Endothelial cell of umbilical vein (primary cell): ENCODE measurements around the gene CLSTN2. TPM values are rescaled to one million over a fixed set of nuclear protein-coding genes. Genes with fewer than 3 reads are reported as not detected.

Experiments used
- BruUV-seq: library from RNA; stranded (reverse); fragments of 400-500 nt; replicated peaks from 2 replicates; lab custom pipeline; 2021; lab: Mats Ljungman, UMichigan
- CTCF ChIA-PET: fragments of 300-600, 350-600 bp; sonication (Branson Sonifier 250); formaldehyde crosslinking; loops from one replicate; lab custom pipeline; 2021; ENCODE audit warnings: antibody characterized with exemption, inconsistent platforms; lab: Charles Lee
- POLR2A ChIA-PET: fragments of 300-600, 350-600 bp; sonication (Branson Sonifier 250); formaldehyde crosslinking; loops from one replicate; lab custom pipeline; 2021; ENCODE audit warnings: antibody characterized with exemption, inconsistent platforms; lab: Charles Lee
- DNase-seq: peaks from one replicate; pipeline ENCODE4 v3.0.0-alpha.2; 2011; ENCODE audit warnings: low read depth, low spot score
- FAIRE-seq: peaks from 2 replicates; lab custom pipeline; 2011; peaks lifted over from hg19 to GRCh38; lab: Jason Lieb, UNC
- H2AFZ ChIP-seq: 2 replicates; pipeline ENCODE4 v1.6.0; 2012; ENCODE audit warnings: low read depth, low read length, control low read depth, inconsistent platforms
- H3K27ac ChIP-seq: 2 replicates; pipeline ENCODE4 v1.5.1; 2011; ENCODE audit warnings: low read depth, mild to moderate bottlenecking, control low read depth, low read length, moderate library complexity; ENCODE audit not compliant: insufficient read depth
- H3K27me3 ChIP-seq, 2 experiments: 2 replicates each; pipeline versions ENCODE4 v1.6.0 to v1.6.1; 2011; ENCODE audit warnings: low read length in 2 of 2, mixed read lengths in 1 of 2; ENCODE audit not compliant: control insufficient read depth in 2 of 2, insufficient read depth in 2 of 2
- H3K36me3 ChIP-seq, 2 experiments: 2 replicates in 1 of 2; 3 replicates in 1 of 2; pipeline ENCODE4 v1.5.1; 2011; ENCODE audit warnings: low read length in 2 of 2, mild to moderate bottlenecking in 1 of 2, moderate library complexity in 1 of 2; ENCODE audit not compliant: control insufficient read depth in 2 of 2, insufficient read depth in 2 of 2; ENCODE audit errors: extremely low read depth in 1 of 2
- H3K4me1 ChIP-seq: 3 replicates; pipeline ENCODE4 v1.5.1; 2011; ENCODE audit warnings: mild to moderate bottlenecking, low read length; ENCODE audit not compliant: control insufficient read depth, insufficient read depth; ENCODE audit errors: extremely low read depth
- H3K4me2 ChIP-seq: 2 replicates; pipeline ENCODE4 v1.6.1; 2011; ENCODE audit warnings: low read length, control low read depth, mixed read lengths; ENCODE audit not compliant: insufficient read depth
- H3K4me3 ChIP-seq, 3 experiments: fragments of 200-600 bp in 1 of 3; sonication (generic), shearing (Covaris generic) in 1 of 3; replicated peaks in 1 of 3; 2 replicates each; pipeline ENCODE4 v1.5.1; 2011 to 2016; ENCODE audit warnings: control low read depth in 3 of 3, low read length in 3 of 3, mild to moderate bottlenecking in 2 of 3, inconsistent platforms in 1 of 3, low read depth in 1 of 3, moderate library complexity in 1 of 3; ENCODE audit not compliant: insufficient read depth in 1 of 3
- H3K79me2 ChIP-seq: 2 replicates; pipeline ENCODE4 v1.6.0; 2012; ENCODE audit warnings: low read length, inconsistent platforms; ENCODE audit not compliant: control insufficient read depth, insufficient read depth
- H3K9ac ChIP-seq: replicated peaks from 2 replicates; pipeline ENCODE3; 2011; ENCODE audit warnings: low read length, control low read depth; ENCODE audit not compliant: insufficient read depth; ENCODE audit errors: extremely low read depth
- H3K9me1 ChIP-seq: replicated peaks from 3 replicates; pipeline ENCODE4 v1.6.0; 2011; ENCODE audit warnings: mild to moderate bottlenecking, low read length; ENCODE audit not compliant: control insufficient read depth, insufficient read depth; ENCODE audit errors: extremely low read depth
- H3K9me3 ChIP-seq: replicated peaks from 2 replicates; pipeline ENCODE4 v1.5.1; 2012; ENCODE audit warnings: low read length, inconsistent platforms; ENCODE audit not compliant: control insufficient read depth, insufficient read depth
- H4K20me1 ChIP-seq: replicated peaks from 2 replicates; pipeline ENCODE3; 2011; ENCODE audit warnings: mild to moderate bottlenecking, low read length; ENCODE audit not compliant: control insufficient read depth, insufficient read depth; ENCODE audit errors: extremely low read depth
- EZH2 ChIP-seq: IDR thresholded peaks from 2 replicates; pipeline ENCODE4 v1.6.1; 2012; ENCODE audit warnings: borderline replicate concordance, low read depth, mild to moderate bottlenecking, moderate library complexity, low read length, inconsistent platforms; ENCODE audit not compliant: severe bottlenecking
- FOS ChIP-seq: IDR thresholded peaks from 2 replicates; pipeline ENCODE4 v1.6.1; 2011; ENCODE audit warnings: mild to moderate bottlenecking, low read length, moderate library complexity, borderline replicate concordance; ENCODE audit not compliant: insufficient read depth
- GATA2 ChIP-seq: IDR thresholded peaks from 2 replicates; pipeline ENCODE4 v1.7.0; 2011; ENCODE audit warnings: low read depth, mild to moderate bottlenecking, moderate library complexity, mixed read lengths, low read length; ENCODE audit not compliant: insufficient read length, insufficient read depth
- JUN ChIP-seq: IDR thresholded peaks from 2 replicates; pipeline ENCODE4 v1.6.1; 2011; ENCODE audit warnings: borderline replicate concordance, low read depth; ENCODE audit not compliant: insufficient read length, insufficient read depth
- MYC ChIP-seq: IDR thresholded peaks from one replicate; pipeline ENCODE4 v1.6.1; 2011; ENCODE audit warnings: mild to moderate bottlenecking, low read depth, low read length
- POLR2A ChIP-seq: IDR thresholded peaks from 2 replicates; pipeline ENCODE4 v1.6.1; 2012; ENCODE audit warnings: low read depth, mild to moderate bottlenecking, control low read depth, low read length
- POLR2AphosphoS5 ChIP-seq: IDR thresholded peaks from 2 replicates; pipeline ENCODE4 v1.6.1; 2012; ENCODE audit warnings: low read depth, mild to moderate bottlenecking, control low read depth, low read length, moderate library complexity; ENCODE audit not compliant: insufficient read depth
- dilution Hi-C: fragments of 300-500 bp; cut with MboI; formaldehyde crosslinking; loops from one replicate; pipeline ENCODE4 v1.15.0; 2019; ENCODE audit warnings: low sequenced_read_pairs; ENCODE audit not compliant: extremely low pct_ligation_motif_present
- intact Hi-C: fragments of 100-400 bp; cut with micrococcal nuclease; formaldehyde crosslinking; loops from one replicate; pipeline ENCODE4 v1.10.0; 2022
- polyA plus RNA-seq, 4 experiments: library from polyadenylated mRNA; depleted of rRNA in 3 of 4; stranded (reverse) in 3 of 4; unstranded in 1 of 4; fragments of >200 nt; gene quantifications; 2 replicates each; pipeline versions ENCODE4 v1.2.1 to v1.2.3, GENCODE V29; 2011 to 2012; ENCODE audit warnings: missing spikeins in 1 of 4
- total RNA-seq: library from RNA; stranded (reverse); gene quantifications from 2 replicates; pipeline ENCODE4 v1.2.3, GENCODE V29; 2021
- TF ChIP-seq, protein P1 (sequence below): IDR thresholded peaks from 2 replicates; pipeline ENCODE4 v1.6.1; 2011; ENCODE audit not compliant: insufficient read depth, insufficient read length
- TF ChIP-seq, protein P2 (sequence below), 2 donors: IDR thresholded peaks; 1 replicate in 1 of 2; 2 replicates in 1 of 2; pipeline ENCODE4 v1.5.1; 2011; ENCODE audit warnings: low read length in 2 of 2, mild to moderate bottlenecking in 2 of 2, moderate library complexity in 2 of 2, control low read depth in 1 of 2, inconsistent platforms in 1 of 2, low read depth in 1 of 2; ENCODE audit not compliant: insufficient read depth in 1 of 2; ENCODE audit errors: extremely low read depth in 1 of 2

CLSTN2 gene
- total and polyA plus RNA-seq, 2 donors (not counting 3 experiments of a cell fraction or from before 2014, with no cell fraction given) = 0.26 to 0.38 TPM

DNA sequence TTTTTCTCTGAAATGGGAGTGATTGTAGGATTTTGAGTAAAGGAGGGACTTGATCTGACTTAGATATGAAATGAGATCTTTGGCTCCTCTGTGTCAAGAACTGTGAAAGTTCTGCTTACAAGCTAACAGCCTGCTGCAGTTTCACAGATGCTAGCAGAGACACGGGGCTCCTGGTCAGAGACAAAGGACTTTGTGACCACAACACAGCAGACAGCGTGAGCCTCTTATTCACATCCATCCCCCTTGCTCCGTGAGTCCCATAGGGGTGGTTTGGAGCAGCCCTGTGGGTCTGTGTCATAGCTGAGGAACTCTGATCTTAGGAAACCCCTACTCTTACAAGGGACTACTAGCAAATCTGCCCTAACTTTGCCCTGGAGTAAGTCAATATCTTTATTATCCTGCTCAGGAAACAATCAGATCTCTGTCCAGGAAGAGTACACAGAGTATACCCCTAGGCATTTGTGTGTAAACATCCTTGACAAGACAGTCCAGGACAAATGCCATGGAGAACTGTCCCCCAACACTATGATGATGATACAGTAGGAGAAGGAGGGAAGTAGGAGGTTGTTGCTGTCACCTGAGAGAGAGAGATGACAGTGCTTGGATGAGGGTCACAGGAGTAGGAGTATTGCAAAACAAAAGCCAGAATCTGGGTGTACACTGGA lies 80.0 kb downstream of the CLSTN2 start:
- ChIA-PET CTCF (no interaction called here), POLR2A (no interaction called here)
- no peak overlapping the region for H3K4me2 ChIP-seq
- H3K9ac ChIP-seq = no peak overlapping the region
- no peaks in the 10 kb centered on the region for H3K36me3 ChIP-seq
- no peaks in the 10 kb centered on the region for H3K27me3 ChIP-seq
- no peak overlapping the region for H3K27ac ChIP-seq
- DNase-seq (no peak), FAIRE-seq (no peak)
- no peak overlapping the region for H3K4me3 ChIP-seq
- H4K20me1 ChIP-seq = no peaks in the 10 kb centered on the region
- no peaks in the 10 kb centered on the region for H3K79me2 ChIP-seq
- intact Hi-C loops (no loop called here), dilution Hi-C loops (no loop called here)
- H2AFZ ChIP-seq = no peak overlapping the region
- no TSS peak for BruUV-seq
- no peaks in the 10 kb centered on the region for H3K4me1 ChIP-seq
- TF ChIP-seq GATA2 = no peak
- no peak for TF ChIP-seq POLR2A
- TF ChIP-seq, protein P1, sequence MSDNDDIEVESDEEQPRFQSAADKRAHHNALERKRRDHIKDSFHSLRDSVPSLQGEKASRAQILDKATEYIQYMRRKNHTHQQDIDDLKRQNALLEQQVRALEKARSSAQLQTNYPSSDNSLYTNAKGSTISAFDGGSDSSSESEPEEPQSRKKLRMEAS = no peak
- TF ChIP-seq EZH2 = no peak
- TF ChIP-seq POLR2AphosphoS5 = no peak
- no peak for TF ChIP-seq JUN
- no peak for TF ChIP-seq FOS
- no peak for TF ChIP-seq MYC
- TF ChIP-seq, protein P2, sequence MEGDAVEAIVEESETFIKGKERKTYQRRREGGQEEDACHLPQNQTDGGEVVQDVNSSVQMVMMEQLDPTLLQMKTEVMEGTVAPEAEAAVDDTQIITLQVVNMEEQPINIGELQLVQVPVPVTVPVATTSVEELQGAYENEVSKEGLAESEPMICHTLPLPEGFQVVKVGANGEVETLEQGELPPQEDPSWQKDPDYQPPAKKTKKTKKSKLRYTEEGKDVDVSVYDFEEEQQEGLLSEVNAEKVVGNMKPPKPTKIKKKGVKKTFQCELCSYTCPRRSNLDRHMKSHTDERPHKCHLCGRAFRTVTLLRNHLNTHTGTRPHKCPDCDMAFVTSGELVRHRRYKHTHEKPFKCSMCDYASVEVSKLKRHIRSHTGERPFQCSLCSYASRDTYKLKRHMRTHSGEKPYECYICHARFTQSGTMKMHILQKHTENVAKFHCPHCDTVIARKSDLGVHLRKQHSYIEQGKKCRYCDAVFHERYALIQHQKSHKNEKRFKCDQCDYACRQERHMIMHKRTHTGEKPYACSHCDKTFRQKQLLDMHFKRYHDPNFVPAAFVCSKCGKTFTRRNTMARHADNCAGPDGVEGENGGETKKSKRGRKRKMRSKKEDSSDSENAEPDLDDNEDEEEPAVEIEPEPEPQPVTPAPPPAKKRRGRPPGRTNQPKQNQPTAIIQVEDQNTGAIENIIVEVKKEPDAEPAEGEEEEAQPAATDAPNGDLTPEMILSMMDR (IDR thresholded peaks at IDR 0.05; ENCODE audit: extremely low read depth in 1 of 2, insufficient read depth in 1 of 2, low read depth in 1 of 2, low read length in 2 of 2) = no peak
- no peaks in the 10 kb centered on the region for H3K9me1 ChIP-seq
- no peaks in the 10 kb centered on the region for H3K9me3 ChIP-seq
